OCI-LY3 (cell line): ENCODE data around the gene VIPR2.

Experiments used
- CTCF ChIP-seq: fragments of 200-600, 300-600 bp; sonication (generic); IDR thresholded peaks from 2 replicates; pipeline ENCODE4 v1.5.1; 2014; ENCODE audit warnings: antibody characterized with exemption, low read length, low read depth
- EZH2phosphoT487 ChIP-seq: fragments of 200-600 bp; shearing (Covaris generic); IDR thresholded peaks from 2 replicates; pipeline ENCODE4 v1.6.1; 2018; ENCODE audit warnings: antibody characterized with exemption, mixed run types, low read depth

DNA sequence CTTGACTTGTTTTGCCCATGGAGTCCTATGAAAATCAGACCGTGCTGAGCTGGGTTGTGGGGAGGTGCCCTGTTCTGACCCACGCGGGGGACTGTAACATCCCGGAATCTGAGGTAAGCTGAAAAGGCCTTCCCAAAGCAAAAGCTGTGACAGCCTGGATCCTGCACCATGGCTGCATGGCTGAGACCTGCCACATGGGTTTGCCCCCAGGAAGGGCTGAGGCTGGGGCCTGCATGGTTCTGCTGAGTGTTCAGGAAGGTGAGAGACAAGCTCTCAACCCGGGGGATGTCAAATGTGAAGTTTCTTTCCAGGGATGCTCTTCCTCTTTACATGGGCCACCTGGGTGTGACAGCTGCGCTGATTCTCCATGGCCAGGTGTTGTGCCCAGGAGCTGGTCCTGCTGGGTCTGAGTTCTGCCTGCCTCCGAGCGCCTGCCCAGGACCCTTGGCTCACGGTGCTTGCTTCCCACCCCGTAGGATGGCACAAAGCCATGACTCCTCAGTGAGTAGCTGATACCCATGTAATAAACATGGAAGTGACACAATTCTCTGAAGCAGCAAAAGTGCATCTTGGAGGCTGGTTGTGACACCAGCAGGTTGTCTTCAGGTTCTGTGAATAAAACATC is 58.3 kb downstream of the VIPR2 start:
- no peak for TF ChIP-seq CTCF
- no peak for TF ChIP-seq EZH2phosphoT487
